Measurements from ENCODE around the gene KL.

KL gene

GRCh38 chr13:33007950-33008349, 8.3 kb upstream of the KL start:
- no peak for TF ChIP-seq CTCF (IDR thresholded peaks at IDR 0.05; ENCODE audit: control extremely low read depth, extremely low read depth, low read depth, missing control alignments)
- POLR2A ChIA-PET = no interaction called here
- CTCF ChIA-PET = interaction anchor here (0.8 to 0.9 kb wide), 2 partner anchors 10 to 139 kb away, joined by 3 to 4 read pairs; no protein-coding TSS in a partner anchor
- no peak for DNase-seq (ENCODE audit: extremely low spot score)

GRCh38 chr13:33008946-33009722, 7.1 kb upstream of the KL start:
- CTCF ChIA-PET = interaction anchor here (0.8 kb wide), 1 partner anchor 9 kb away, joined by 4 read pairs; no protein-coding TSS in a partner anchor
- POLR2A ChIA-PET = no interaction called here
- TF ChIP-seq CTCF (IDR thresholded peaks at IDR 0.05; ENCODE audit: control extremely low read depth, extremely low read depth, low read depth, missing control alignments) = no peak
- DNase-seq (ENCODE audit: extremely low spot score) = no peak

- no peak for TF ChIP-seq CTCF (IDR thresholded peaks at IDR 0.05; ENCODE audit: control extremely low read depth, extremely low read depth, low read depth, missing control alignments)
- DNase-seq (ENCODE audit: extremely low spot score) = no peak
- CTCF ChIA-PET = no interaction called here
- POLR2A ChIA-PET = no interaction called here
These were observed 4.3 kb upstream of the KL start for GRCh38 chr13:33011828-33012470.

- TF ChIP-seq CTCF (IDR thresholded peaks at IDR 0.05; ENCODE audit: control extremely low read depth, extremely low read depth, low read depth, missing control alignments) = no peak
- no peak for DNase-seq (ENCODE audit: extremely low spot score)
- CTCF ChIA-PET = interaction anchor here (1.8 kb wide), 1 partner anchor 17 kb away, joined by 6 read pairs; no protein-coding TSS in a partner anchor
- POLR2A ChIA-PET = no interaction called here
These were observed 1.9 kb upstream of the KL start for GRCh38 chr13:33014291-33014690.

- no peak for TF ChIP-seq CTCF (IDR thresholded peaks at IDR 0.05; ENCODE audit: control extremely low read depth, extremely low read depth, low read depth, missing control alignments)
- POLR2A ChIA-PET = no interaction called here
- CTCF ChIA-PET = interaction anchor here (1.8 kb wide), 1 partner anchor 16 kb away, joined by 6 read pairs; no protein-coding TSS in a partner anchor
- DNase-seq (ENCODE audit: extremely low spot score) = no peak
These were observed 968 bp upstream of the KL start for GRCh38 chr13:33015241-33015668.

GRCh38 chr13:33015791-33016323, 366 bp upstream of the KL start:
- ChIA-PET CTCF (interaction anchor here (1.8 kb wide), 1 partner anchor 15 kb away, joined by 6 read pairs; no protein-coding TSS in a partner anchor), POLR2A (no interaction called here)
- TF ChIP-seq CTCF (IDR thresholded peaks at IDR 0.05; ENCODE audit: control extremely low read depth, extremely low read depth, low read depth, missing control alignments) = no peak
- DNase-seq (ENCODE audit: extremely low spot score) = peak; percentile 45

Data from GM10248 (cell line).